ENCODE data around the gene TCF4.

TCF4 gene

GRCh38 chr18:55229682-55230081 is 358.3 kb downstream of the TCF4 start:
- no peak for DNase-seq (ENCODE audit: low read depth)

GRCh38 chr18:55228707-55229106 is 359.3 kb downstream of the TCF4 start:
- no peak for DNase-seq (ENCODE audit: low read depth)

DNA sequence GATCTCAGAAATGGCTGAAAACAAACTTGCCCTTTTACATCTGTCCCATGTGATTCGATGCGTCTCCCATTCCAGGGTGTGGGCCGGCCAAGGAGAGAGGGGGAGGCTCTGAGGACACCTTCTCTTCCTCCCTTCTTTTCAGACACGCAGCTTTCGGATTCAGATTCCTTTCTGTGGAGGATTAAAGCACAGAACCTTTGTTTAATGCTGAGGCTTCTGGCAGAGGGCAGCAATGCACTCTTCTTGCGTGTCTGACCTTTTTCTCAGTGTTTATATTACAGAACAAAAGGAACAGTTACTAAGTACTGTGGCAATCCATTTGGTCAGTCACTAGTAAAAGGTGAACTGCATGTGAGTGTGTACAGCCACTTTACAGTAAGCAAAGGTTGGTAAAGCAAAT is 359.8 kb downstream of the TCF4 start:
- DNase-seq (ENCODE audit: low read depth), result no peak

GRCh38 chr18:55227771-55228170 is 360.2 kb downstream of the TCF4 start:
- no peak for DNase-seq (ENCODE audit: low read depth)

DNA sequence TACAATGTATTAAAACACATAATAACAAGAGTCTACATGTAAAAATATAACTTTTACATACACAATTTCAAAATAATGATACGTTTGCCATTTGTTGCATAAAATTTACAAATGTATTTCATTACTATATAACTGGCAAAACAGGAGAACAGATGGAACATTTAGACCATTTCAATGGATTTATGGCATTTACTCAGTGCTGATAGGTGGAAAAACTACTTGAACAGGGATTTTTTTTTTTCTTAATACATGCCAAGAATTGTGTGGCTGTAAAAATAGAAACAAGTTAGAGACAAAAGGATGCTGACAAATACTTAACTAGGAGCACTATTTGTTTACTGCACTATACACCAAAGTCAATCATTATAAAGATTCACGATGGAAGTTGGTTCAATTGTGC is 361.9 kb downstream of the TCF4 start:
- DNase-seq (ENCODE audit: low read depth), result no peak

DNA sequence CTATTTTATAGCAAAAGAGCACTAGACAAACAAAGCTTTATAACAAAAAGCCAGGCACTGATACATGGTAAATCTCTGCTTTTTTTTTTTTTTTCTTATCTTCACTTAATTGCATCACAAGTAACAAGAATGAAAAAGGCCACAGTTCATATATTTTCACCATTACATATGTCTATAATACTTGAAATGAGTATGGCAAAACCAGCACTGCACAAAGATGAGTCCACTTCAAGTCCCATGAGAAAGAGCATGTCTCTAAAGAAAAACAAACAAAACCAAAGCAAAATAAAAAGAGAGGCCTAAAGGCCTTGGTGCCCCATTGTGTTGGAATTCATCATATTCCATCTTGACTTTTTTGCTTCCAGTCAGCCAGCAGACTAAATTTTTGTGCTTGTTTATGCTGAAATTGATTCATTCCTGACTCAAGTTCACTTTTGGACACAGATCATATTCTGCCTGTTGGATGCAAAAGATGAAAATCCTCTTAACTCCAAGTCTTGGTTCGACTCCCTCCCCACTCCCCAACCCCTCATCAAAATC is 363.8 kb downstream of the TCF4 start:
- no peak for DNase-seq (ENCODE audit: low read depth)

DNA sequence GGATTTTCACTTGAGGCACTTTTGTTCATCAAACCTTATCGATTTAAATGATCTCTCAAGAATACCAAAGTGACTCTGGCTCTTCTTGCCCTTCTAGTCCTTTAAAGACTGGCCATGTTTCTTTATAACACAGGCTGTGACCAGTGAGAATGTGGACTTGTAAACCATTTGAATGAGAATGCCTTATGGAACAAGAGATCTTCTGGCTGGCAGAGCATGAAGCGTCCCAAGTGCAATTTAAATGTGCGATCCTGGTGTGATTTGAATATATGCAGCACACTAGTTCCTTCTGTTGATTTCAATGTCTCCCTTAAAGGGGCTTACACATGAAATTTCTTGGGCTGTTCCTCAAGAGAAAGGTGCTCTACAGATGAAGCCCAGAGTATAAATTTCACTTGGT is 366.4 kb downstream of the TCF4 start:
- no peak for DNase-seq (ENCODE audit: low read depth)

GRCh38 chr18:55220523-55220922 is 367.5 kb downstream of the TCF4 start:
- no peak for DNase-seq (ENCODE audit: low read depth)

GRCh38 chr18:55219823-55220222 is 368.2 kb downstream of the TCF4 start:
- no peak for DNase-seq (ENCODE audit: low read depth)

GRCh38 chr18:55219059-55219458 is 368.9 kb downstream of the TCF4 start:
- DNase-seq (ENCODE audit: low read depth), result no peak

DNA sequence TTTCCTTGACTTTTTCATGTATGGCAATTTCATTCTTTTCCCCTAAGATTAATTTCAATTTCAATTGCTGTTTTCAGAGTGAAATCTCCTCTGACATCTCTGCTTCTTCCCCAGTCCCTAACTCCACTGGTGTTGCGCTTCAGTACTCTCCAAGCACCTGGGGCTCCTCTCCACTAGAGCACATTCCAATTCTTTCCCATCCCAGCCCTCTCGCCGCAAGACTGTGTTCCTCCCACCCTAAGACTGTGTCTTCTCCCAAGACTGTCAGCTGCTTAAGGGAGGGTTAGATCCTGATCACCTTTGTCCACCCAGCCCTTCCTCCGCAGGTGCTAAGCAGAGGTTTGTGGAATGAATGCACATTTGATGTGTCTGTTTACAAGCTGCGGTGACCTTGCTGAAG is 373.0 kb downstream of the TCF4 start:
- DNase-seq (ENCODE audit: low read depth), result no peak

DNA sequence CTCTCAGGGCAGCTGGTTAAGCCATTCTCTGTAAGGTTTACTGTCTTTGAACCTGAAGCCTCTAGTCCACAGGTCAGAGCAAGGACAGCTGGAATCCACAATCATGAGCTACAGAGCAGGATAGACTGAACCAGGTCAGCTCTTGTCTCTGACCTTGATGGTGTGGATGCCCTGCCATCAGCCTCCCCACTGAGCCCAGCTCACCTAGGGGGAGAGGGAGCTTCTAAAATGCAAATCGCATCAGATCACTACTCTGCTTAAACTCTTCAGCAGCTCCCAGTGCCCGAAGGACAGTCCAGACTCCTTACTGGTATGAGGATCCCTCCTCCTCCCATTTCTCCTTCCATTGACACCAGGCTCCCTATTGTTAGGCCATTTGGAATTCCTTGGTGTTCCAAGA is 373.5 kb downstream of the TCF4 start:
- DNase-seq (ENCODE audit: low read depth), result no peak

DNA sequence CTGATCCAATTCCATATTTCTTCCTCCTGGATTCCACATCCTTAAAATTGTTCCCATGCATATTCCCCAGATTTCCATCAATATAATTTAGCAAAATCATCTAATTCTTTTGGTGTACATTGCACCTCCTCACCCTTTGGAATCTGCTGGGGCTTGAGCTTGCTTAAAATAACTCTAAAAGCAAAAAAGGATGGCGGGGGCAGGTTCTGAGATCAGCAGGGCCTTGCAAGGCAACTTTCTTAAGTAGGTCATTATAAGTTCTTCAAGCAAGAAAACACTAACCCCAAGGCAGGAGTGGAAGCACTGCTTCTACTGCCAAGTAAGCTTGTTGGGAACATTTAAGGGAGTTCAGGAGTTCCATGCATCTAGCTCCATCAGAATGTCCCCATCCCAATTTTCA is 374.4 kb downstream of the TCF4 start:
- no peak for DNase-seq (ENCODE audit: low read depth)

DNA sequence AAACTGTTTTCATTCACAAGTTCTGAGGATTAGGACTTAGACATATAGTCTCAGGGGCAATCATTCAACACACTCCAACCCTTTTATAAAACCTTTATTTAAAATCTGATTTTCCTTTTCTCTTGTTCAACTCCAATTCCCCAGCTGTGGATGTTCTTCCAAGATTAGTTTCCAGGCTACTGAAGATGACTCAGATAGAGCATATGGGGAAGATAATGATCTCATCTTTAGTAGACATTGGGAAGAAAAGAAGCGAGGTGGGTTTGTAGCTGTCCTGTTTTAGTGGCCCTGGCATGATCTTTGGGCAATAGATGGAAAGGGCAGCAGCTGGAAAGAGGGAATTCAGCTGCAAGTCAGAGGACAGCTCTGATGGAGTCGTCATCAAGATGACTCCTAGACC is 381.1 kb downstream of the TCF4 start:
- no peak for DNase-seq (ENCODE audit: low read depth)

DNA sequence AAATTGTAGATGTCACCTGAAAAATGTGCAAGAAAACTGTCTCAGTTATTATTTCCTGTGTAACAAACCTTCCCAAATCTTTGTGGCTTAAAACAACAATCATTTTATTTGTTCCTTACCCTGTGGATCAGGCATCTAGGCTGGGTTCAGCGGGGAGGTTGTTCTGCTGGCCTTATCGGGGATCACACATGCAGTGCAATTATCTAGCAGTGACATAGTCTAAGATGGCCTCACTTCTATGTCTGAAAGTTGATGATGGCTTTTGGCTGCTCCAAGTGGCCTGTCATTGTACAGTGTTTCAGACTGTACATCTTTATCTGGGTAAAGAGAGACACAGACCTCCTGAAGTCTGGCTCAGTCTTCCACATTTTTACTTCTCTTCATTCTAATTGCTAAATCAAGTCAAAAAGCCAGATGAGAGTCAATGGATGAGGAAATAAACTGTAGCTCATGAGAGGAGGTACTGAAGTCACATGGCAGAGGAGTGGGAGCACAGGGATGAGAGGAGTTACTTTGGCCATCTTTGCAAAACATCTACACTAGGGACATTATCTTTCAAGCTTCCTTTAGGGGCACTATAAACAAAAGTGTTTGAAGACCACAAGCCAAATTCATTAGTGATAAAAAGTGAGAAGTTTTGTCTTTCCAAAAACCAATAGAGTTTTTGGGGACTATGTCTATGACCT is 385.6 kb downstream of the TCF4 start:
- DNase-seq (ENCODE audit: low read depth), result no peak

- no peak for DNase-seq (ENCODE audit: low read depth)
Measured at GRCh38 chr18:55199291-55199963, 388.6 kb downstream of the TCF4 start.

DNA sequence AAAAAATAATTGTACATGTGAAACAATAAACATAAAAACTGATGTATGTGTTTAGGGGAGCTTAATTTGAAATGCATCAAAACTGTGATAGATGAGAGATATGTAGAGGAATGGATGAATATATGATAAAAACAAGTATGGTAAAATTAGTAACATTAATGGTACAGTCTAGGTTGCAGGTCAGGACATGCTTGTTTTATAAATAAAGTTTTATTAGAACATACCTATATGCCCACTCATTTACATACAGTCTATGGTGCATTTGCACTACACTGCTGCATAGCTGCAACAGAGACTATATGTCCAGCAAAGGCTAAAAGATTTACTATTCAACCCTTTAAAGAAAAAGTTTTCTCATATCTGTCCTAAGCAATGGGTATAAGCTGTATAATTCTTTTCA is 392.1 kb downstream of the TCF4 start:
- DNase-seq (ENCODE audit: low read depth), result no peak

DNA sequence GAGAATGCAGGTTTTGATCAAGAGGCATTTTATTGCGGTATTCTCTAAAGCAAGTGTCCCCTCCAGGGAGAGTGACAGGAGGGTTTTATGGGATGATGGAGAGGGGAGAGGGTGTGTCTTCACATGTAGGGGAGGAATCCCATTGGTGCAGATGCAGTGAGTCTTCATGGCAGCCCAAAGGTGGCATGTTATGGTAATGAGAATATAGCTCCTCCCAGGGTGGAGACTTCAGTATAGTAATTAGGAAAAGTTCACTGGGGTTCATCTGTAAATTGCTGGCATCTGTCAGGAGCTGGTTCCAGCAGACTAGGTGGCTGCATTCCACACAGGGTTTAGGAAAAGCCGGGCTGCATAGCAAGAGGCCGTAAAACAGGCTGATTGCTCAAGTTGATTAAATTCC is 398.0 kb downstream of the TCF4 start:
- DNase-seq (ENCODE audit: low read depth), result no peak

GRCh38 chr18:55186588-55186987 is 401.4 kb downstream of the TCF4 start:
- no peak for DNase-seq (ENCODE audit: low read depth)

DNA sequence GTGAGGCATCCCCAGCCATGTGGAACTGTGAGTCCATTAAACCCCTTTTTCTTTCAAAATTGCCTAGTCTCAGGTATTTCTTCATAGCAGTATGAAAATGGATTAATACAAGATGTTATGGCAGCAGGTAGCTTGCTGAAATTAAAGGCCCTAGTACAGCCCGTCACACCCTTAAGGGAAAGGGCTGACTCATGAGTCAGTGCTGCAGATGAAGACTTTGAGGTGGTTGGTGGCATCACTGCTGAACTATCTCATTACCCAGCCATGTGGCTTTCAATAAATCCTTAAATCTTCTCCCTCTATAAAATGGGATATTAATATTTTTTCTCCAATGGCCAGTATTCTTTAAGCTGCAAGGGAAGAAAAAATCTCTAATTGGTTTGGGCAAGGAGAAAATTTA is 402.6 kb downstream of the TCF4 start:
- DNase-seq (ENCODE audit: low read depth), result no peak

- DNase-seq (ENCODE audit: low read depth), result no peak
Measured at GRCh38 chr18:55179835-55180234, 408.2 kb downstream of the TCF4 start.

GRCh38 chr18:55179425-55179824 is 408.6 kb downstream of the TCF4 start:
- DNase-seq (ENCODE audit: low read depth), result no peak

DNA sequence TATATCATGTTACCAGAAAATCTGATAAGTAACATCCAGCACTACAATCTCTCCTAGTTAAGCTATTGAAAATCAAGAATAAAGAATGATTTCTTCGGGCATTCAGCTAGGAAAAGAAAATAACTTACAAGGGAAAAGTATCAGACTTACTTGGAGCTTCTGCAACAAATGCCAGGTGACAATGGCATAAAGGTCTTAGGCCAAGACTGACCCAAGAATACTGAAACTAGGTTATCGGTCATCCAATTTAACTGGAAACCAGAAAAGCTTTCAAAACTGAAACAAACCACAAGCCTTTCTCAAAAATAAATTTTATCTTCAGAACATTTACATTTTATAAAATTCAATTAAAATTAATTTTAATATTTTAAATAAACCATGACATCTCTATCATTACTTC is 414.7 kb downstream of the TCF4 start:
- DNase-seq (ENCODE audit: low read depth), result no peak

Data from stimulated activated CD8-positive, alpha-beta memory T cell treated with anti-CD3 and anti-CD28 coated beads, Interleukin-15, amount 100 ng/mL, for 1 hour (primary cell).